CD4-positive, CD25-positive, alpha-beta regulatory T cell (primary cell): ENCODE measurements around the gene BCL6. TPM values are rescaled to one million over a fixed set of nuclear protein-coding genes. Genes with fewer than 3 reads are reported as not detected.

ENCODE experiments used
- ATAC-seq, 2 donors: fragments of 150-1000 bp; cut with Tn5 transposase; one replicate each; pipeline ENCODE4 v1.10.0; 2021; ENCODE audit warnings: low read depth in 2 of 2, moderate number of reproducible peaks in 2 of 2, moderate library complexity in 1 of 2
- DNase-seq, 3 donors: peaks; one replicate each; pipeline versions ENCODE4 v3.0.0 to v3.0.0-alpha.2; 2012 to 2022; ENCODE audit warnings: mixed read lengths in 1 of 3
- H3K27ac ChIP-seq: one replicate; pipeline ENCODE4 v1.7.0; 2013; ENCODE audit warnings: mild to moderate bottlenecking, low read length; ENCODE audit not compliant: insufficient read depth, poor library complexity, severe bottlenecking
- H3K27me3 ChIP-seq: one replicate; pipeline ENCODE4 v1.7.0; 2013; ENCODE audit warnings: low read length; ENCODE audit not compliant: control insufficient read depth, insufficient read depth
- H3K36me3 ChIP-seq: one replicate; pipeline ENCODE4 v1.7.0; 2013; ENCODE audit warnings: mild to moderate bottlenecking, low read length, moderate library complexity; ENCODE audit not compliant: control insufficient read depth, insufficient read depth
- H3K4me1 ChIP-seq: 2 replicates; pipeline ENCODE4 v1.7.0; 2013; ENCODE audit warnings: mild to moderate bottlenecking, low read length; ENCODE audit not compliant: insufficient read depth, control insufficient read depth, poor library complexity, severe bottlenecking
- H3K4me3 ChIP-seq: one replicate; pipeline ENCODE4 v1.7.0; 2013; ENCODE audit warnings: low read depth, mild to moderate bottlenecking, low read length, moderate library complexity
- H3K9me3 ChIP-seq, 2 experiments: 1 replicate in 1 of 2; 2 replicates in 1 of 2; pipeline ENCODE4 v1.7.0; 2013; ENCODE audit warnings: low read length in 2 of 2, mild to moderate bottlenecking in 1 of 2, moderate library complexity in 1 of 2; ENCODE audit not compliant: control insufficient read depth in 2 of 2
- H3K27ac Mint-ChIP-seq, 3 donors: one replicate each; pipeline ENCODE4 v1.8.0; 2020 to 2022; ENCODE audit warnings: mild to moderate bottlenecking in 3 of 3, mixed read lengths in 3 of 3, moderate library complexity in 2 of 3
- H3K27me3 Mint-ChIP-seq: one replicate; pipeline ENCODE4 v1.8.0; 2022; ENCODE audit warnings: mild to moderate bottlenecking, mixed read lengths
- H3K36me3 Mint-ChIP-seq: one replicate; pipeline ENCODE4 v1.8.0; 2020; ENCODE audit warnings: mixed read lengths
- H3K4me1 Mint-ChIP-seq, 4 donors: one replicate each; pipeline ENCODE4 v1.8.0; 2020 to 2022; ENCODE audit warnings: mixed read lengths in 4 of 4, mild to moderate bottlenecking in 1 of 4
- H3K4me3 Mint-ChIP-seq, 4 donors: one replicate each; pipeline ENCODE4 v1.8.0; 2020 to 2022; ENCODE audit warnings: mild to moderate bottlenecking in 4 of 4, mixed read lengths in 4 of 4, moderate library complexity in 3 of 4
- H3K9me3 Mint-ChIP-seq, 7 donors: one replicate each; pipeline ENCODE4 v1.8.0; 2020 to 2022; ENCODE audit warnings: mixed read lengths in 7 of 7, mild to moderate bottlenecking in 3 of 7, moderate library complexity in 2 of 7
- polyA plus RNA-seq, 4 donors: library from polyadenylated mRNA; unstranded; fragments of 300-500 nt; fragmentation: Illumina TruSeq; gene quantifications; one replicate each; pipeline ENCODE4 v1.2.3, GENCODE V29; 2021
- total RNA-seq: library from RNA; stranded (reverse); gene quantifications from one replicate; pipeline ENCODE4 v1.2.3, GENCODE V29; 2022

Gene BCL6
- total and polyA plus RNA-seq, 5 donors from 2014 or later, result 1.8 to 39.6 (median 2.6) TPM

GRCh38 chr3:187746059-187746441 is 782 bp upstream of the BCL6 start:
- no peak for ATAC-seq
- H3K27me3 Mint-ChIP-seq, result peaks cover 7% of the 10 kb centered on the region
- H3K36me3 Mint-ChIP-seq, result no peaks in the 10 kb centered on the region
- Histone ChIP-seq H3K27me3 (no peaks in the 10 kb centered on the region), H3K36me3 (no peaks in the 10 kb centered on the region), H3K4me3 (peak overlapping the region; percentile 97), H3K4me1 (peaks cover 65% of the 10 kb centered on the region), H3K27ac (peak overlapping the region; percentile 92), H3K9me3 (no peaks in the 10 kb centered on the region)
- H3K4me1 Mint-ChIP-seq, result peaks cover 11 to 79% (median 44%) of the 10 kb centered on the region in 4 donors
- no peaks in the 10 kb centered on the region for H3K9me3 Mint-ChIP-seq
- H3K4me3 Mint-ChIP-seq, result peak overlapping the region; percentile 95 to 98 (median 97)
- H3K27ac Mint-ChIP-seq, result peak overlapping the region; percentile 100
- no peak for DNase-seq

GRCh38 chr3:187744169-187745151 is 808 bp downstream of the BCL6 start:
- DNase-seq (peak; percentile 46 to 70 (median 54)), ATAC-seq (no peak)
- no peaks in the 10 kb centered on the region for H3K9me3 ChIP-seq
- Mint-ChIP-seq H3K27ac (peak overlapping the region; percentile 100), H3K4me3 (peak overlapping the region; percentile 95 to 98 (median 97)), H3K4me1 (peaks cover 14 to 78% (median 43%) of the 10 kb centered on the region in 4 donors), H3K27me3 (peaks cover 7% of the 10 kb centered on the region), H3K9me3 (no peaks in the 10 kb centered on the region), H3K36me3 (no peaks in the 10 kb centered on the region)
- H3K4me1 ChIP-seq, result peaks cover 74% of the 10 kb centered on the region
- H3K27ac ChIP-seq, result peak overlapping the region; percentile 92
- no peaks in the 10 kb centered on the region for H3K27me3 ChIP-seq
- H3K4me3 ChIP-seq, result peak overlapping the region; percentile 97
- no peaks in the 10 kb centered on the region for H3K36me3 ChIP-seq

GRCh38 chr3:187743195-187744141 is 1.8 kb downstream of the BCL6 start:
- peak; percentile 28 to 76 (median 40) for DNase-seq
- H3K27ac Mint-ChIP-seq, result peak overlapping the region; percentile 100
- no peaks in the 10 kb centered on the region for H3K36me3 Mint-ChIP-seq
- Histone ChIP-seq H3K9me3 (no peaks in the 10 kb centered on the region), H3K27me3 (no peaks in the 10 kb centered on the region), H3K4me3 (peak overlapping the region; percentile 97), H3K4me1 (peaks cover 83% of the 10 kb centered on the region), H3K36me3 (no peaks in the 10 kb centered on the region), H3K27ac (peak overlapping the region; percentile 92)
- no peak for ATAC-seq
- H3K27me3 Mint-ChIP-seq, result peaks cover 7% of the 10 kb centered on the region
- H3K9me3 Mint-ChIP-seq, result no peaks in the 10 kb centered on the region
- H3K4me3 Mint-ChIP-seq, result peak overlapping the region; percentile 95 to 98 (median 97)
- H3K4me1 Mint-ChIP-seq, result peaks cover 20 to 74% (median 40%) of the 10 kb centered on the region in 4 donors

- Mint-ChIP-seq H3K27ac (peak overlapping the region; percentile 90 to 100 (median 100)), H3K4me3 (peak overlapping the region; percentile 95 to 98 (median 97)), H3K27me3 (peaks cover 7% of the 10 kb centered on the region), H3K4me1 (peaks cover 13 to 69% (median 32%) of the 10 kb centered on the region in 4 donors), H3K36me3 (no peaks in the 10 kb centered on the region), H3K9me3 (no peaks in the 10 kb centered on the region)
- ATAC-seq (no peak), DNase-seq (peak in 2 of 3 donors; percentile 34 to 63)
- no peaks in the 10 kb centered on the region for H3K36me3 ChIP-seq
- H3K27me3 ChIP-seq, result no peaks in the 10 kb centered on the region
- H3K4me1 ChIP-seq, result peaks cover 85% of the 10 kb centered on the region
- H3K27ac ChIP-seq, result peak overlapping the region; percentile 92
- H3K9me3 ChIP-seq, result no peaks in the 10 kb centered on the region
- H3K4me3 ChIP-seq, result peak overlapping the region; percentile 97
These were observed 2.7 kb downstream of the BCL6 start for GRCh38 chr3:187742351-187743171.

GRCh38 chr3:187741403-187742350 is 3.6 kb downstream of the BCL6 start:
- Mint-ChIP-seq H3K4me1 (peaks cover 12 to 69% (median 35%) of the 10 kb centered on the region in 4 donors), H3K9me3 (no peaks in the 10 kb centered on the region), H3K36me3 (no peaks in the 10 kb centered on the region), H3K27me3 (peaks cover 7% of the 10 kb centered on the region), H3K27ac (peak overlapping the region; percentile 98 to 100 (median 100)), H3K4me3 (peak overlapping the region; percentile 95 to 98 (median 97))
- H3K4me1 ChIP-seq, result peaks cover 85% of the 10 kb centered on the region
- H3K27me3 ChIP-seq, result no peaks in the 10 kb centered on the region
- peak overlapping the region; percentile 92 for H3K27ac ChIP-seq
- ATAC-seq (peak; percentile 15 to 46), DNase-seq (peak; percentile 52 to 88 (median 73))
- H3K36me3 ChIP-seq, result no peaks in the 10 kb centered on the region
- no peaks in the 10 kb centered on the region for H3K9me3 ChIP-seq
- H3K4me3 ChIP-seq, result peak overlapping the region; percentile 97
